ENCODE measurements around the gene EIF5A. TPM values are rescaled to one million over a fixed set of nuclear protein-coding genes. Genes with fewer than 3 reads are reported as not detected.

The EIF5A gene
- total and polyA plus RNA-seq, 12 donors: 110 to 666 (median 342) TPM

DNA sequence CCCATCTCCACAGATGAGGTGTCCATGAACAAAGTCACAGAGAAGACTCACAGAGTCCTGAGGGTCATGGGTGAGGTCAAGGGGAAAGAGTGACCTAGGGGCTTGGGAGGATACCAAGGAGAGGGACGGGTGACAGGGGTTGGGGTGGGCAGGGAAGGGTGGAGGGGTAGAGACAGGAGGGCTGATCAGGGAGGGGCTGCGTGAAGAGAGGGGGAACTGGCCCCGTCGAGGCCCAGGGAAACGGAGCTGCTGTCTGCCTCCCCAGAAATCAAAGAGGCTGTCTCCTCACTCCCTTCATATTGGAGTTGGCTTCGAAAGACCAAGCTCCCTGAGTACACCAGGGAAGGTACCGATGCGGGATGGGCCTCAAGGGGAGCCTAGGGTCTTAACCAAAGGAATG, 48.1 kb downstream of the EIF5A start:
- peaks cover 7 to 15% of the 10 kb centered on the region in 2 donors for H3K4me1 ChIP-seq (replicated peaks in 1 of 2)
- DNase-seq: peak in 1 of 7 donors; percentile 19
- no peak overlapping the region for H3K27ac ChIP-seq
- intact Hi-C loops (cut with DNase I): loop anchor here (5.0 to 10.0 kb wide), 3 partner anchors 77 to 209 kb away; partner anchors contain the start of genes SENP3 (in 1 of the 2) and TNFSF13 (in 1 of the 2)
- H3K36me3 ChIP-seq (replicated peaks in 1 of 2): no peaks in the 10 kb centered on the region
- H3K4me3 ChIP-seq: no peak overlapping the region
- TF ChIP-seq POLR2A (IDR thresholded peaks at IDR 0.05): no peak
- TF ChIP-seq, protein P1, sequence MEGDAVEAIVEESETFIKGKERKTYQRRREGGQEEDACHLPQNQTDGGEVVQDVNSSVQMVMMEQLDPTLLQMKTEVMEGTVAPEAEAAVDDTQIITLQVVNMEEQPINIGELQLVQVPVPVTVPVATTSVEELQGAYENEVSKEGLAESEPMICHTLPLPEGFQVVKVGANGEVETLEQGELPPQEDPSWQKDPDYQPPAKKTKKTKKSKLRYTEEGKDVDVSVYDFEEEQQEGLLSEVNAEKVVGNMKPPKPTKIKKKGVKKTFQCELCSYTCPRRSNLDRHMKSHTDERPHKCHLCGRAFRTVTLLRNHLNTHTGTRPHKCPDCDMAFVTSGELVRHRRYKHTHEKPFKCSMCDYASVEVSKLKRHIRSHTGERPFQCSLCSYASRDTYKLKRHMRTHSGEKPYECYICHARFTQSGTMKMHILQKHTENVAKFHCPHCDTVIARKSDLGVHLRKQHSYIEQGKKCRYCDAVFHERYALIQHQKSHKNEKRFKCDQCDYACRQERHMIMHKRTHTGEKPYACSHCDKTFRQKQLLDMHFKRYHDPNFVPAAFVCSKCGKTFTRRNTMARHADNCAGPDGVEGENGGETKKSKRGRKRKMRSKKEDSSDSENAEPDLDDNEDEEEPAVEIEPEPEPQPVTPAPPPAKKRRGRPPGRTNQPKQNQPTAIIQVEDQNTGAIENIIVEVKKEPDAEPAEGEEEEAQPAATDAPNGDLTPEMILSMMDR (IDR thresholded peaks at IDR 0.05): no peak
- 75 to 79% (median 77%) methylated on average over 7 to 8 of the region's 8 CpGs for WGBS, 4 donors
- H3K9me3 ChIP-seq (replicated peaks in 1 of 3): no peaks in the 10 kb centered on the region
- H3K27me3 ChIP-seq: no peaks in the 10 kb centered on the region

DNA sequence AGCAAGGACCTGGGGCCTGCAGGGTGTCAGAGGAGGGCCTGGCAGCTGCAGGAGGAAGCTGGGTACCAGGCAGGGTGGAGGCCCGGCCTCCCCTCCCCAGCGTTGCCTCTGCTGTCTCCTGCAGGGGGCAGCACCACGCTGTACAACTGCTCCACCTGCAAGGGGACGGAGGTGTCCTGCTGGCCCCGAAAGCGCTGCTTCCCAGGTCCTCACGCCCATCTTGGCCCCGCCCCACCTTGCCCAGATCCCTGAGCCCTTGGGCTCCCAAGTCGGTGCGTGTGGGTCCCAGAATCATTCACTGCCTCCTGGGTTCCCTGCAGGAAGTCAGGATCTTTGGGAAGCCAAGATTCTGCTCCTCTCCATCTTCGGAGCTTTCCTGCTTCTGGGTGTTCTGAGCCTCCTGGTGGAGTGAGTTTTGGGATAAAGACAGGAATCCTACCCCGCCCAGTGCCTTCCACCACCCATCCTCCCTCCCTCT, 48.7 kb downstream of the EIF5A start:
- DNase-seq: peak; percentile 70 to 87 (median 82)
- Histone ChIP-seq H3K4me1 (replicated peaks in 1 of 2) (peaks cover 7 to 9% of the 10 kb centered on the region in 2 donors), H3K36me3 (replicated peaks in 1 of 2) (no peaks in the 10 kb centered on the region), H3K27ac (no peak overlapping the region), H3K9me3 (replicated peaks in 1 of 3) (no peaks in the 10 kb centered on the region), H3K27me3 (no peaks in the 10 kb centered on the region), H3K4me3 (no peak overlapping the region)
- no peak for TF ChIP-seq POLR2A (IDR thresholded peaks at IDR 0.05)
- TF ChIP-seq, protein P1 (IDR thresholded peaks at IDR 0.05): peak; percentile 82 to 94 (median 86)
- intact Hi-C loops (cut with DNase I): loop anchor here (2.0 to 10.0 kb wide), 4 partner anchors 76 to 209 kb away; partner anchors contain the start of genes SENP3 (in 1 of the 2), TMEM102 (in 1 of the 2) and TNFSF13 (in 1 of the 2)
- 9 to 50% (median 12%) methylated on average over 1 to 12 of the region's 12 CpGs for WGBS, 4 donors

DNA sequence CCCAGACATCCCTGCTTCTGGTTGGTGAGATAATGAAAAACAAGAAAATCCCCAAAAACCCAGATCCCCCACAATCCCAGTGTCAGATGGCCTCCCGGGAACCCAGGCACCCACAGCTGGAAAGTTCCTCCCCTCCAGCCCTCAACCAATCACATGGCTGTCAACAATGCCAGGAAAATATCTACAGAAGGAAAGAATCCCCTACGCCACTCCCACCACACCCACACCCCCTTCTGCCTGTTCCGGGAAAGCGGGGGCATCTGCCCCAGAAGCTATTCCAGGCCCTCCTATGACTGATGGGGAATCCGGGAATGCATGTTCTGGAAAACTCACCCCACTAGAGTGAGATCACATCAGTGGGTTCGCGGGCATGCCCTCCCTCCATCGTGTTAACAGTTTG, 49.3 kb downstream of the EIF5A start:
- intact Hi-C loops (cut with DNase I): loop anchor here (2.0 to 10.0 kb wide), 4 partner anchors 76 to 208 kb away; partner anchors contain the start of genes SENP3 (in 1 of the 2), TMEM102 (in 1 of the 2) and TNFSF13 (in 1 of the 2)
- Histone ChIP-seq H3K9me3 (replicated peaks in 1 of 3) (no peaks in the 10 kb centered on the region), H3K36me3 (replicated peaks in 1 of 2) (no peaks in the 10 kb centered on the region), H3K4me3 (no peak overlapping the region), H3K27ac (no peak overlapping the region), H3K27me3 (no peaks in the 10 kb centered on the region), H3K4me1 (replicated peaks in 1 of 2) (peaks cover 7 to 9% of the 10 kb centered on the region in 2 donors)
- DNase-seq: no peak
- 62 to 71% (median 69%) methylated on average over 8 of the region's 8 CpGs for WGBS, 4 donors
- TF ChIP-seq, protein P1 (IDR thresholded peaks at IDR 0.05): no peak

DNA sequence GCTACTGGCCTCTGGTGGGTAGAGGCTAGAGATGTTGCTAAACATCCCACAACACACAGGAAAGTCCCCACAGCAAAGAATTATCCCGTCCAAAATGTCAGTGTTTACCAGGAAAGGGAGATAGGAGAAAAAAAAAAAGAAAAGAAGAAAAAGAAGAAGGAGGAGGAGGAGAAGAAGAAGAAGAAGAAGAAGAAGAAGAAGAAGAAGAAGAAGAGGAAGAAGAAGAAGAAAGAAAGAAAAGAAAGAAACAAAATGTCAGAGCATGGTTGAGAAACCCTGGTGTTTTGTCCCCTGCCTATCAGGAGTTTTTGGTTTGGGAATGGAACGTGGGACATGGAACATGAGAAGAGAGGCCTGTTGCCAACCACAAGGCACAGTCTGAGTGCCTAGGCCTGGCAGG, 50.0 kb downstream of the EIF5A start:
- intact Hi-C loops (cut with DNase I): loop anchor here (2.0 to 10.0 kb wide), 4 partner anchors 75 to 207 kb away; partner anchors contain the start of genes SENP3 (in 1 of the 2), TMEM102 (in 1 of the 2) and TNFSF13 (in 1 of the 2)
- TF ChIP-seq POLR2A (IDR thresholded peaks at IDR 0.05): no peak
- TF ChIP-seq, protein P1 (IDR thresholded peaks at IDR 0.05): no peak
- Histone ChIP-seq H3K9me3 (replicated peaks in 1 of 3) (no peaks in the 10 kb centered on the region), H3K4me1 (replicated peaks in 1 of 2) (peaks cover 5 to 8% of the 10 kb centered on the region in 2 donors), H3K36me3 (replicated peaks in 1 of 2) (no peaks in the 10 kb centered on the region), H3K27me3 (no peaks in the 10 kb centered on the region), H3K4me3 (no peak overlapping the region), H3K27ac (no peak overlapping the region)
- DNase-seq: no peak
- WGBS, 4 donors: 61 to 81% (median 70%) methylated on average over 2 of the region's 2 CpGs

Measured in adrenal gland (tissue), 12 donors.